MM.1S (cell line): ENCODE results near the gene ARL5B.
A peak's percentile ranks its signal among the peaks of the same experiment; 100 is the strongest.

Source experiments
- DNase-seq: peaks from one replicate; pipeline ENCODE4 v3.0.0-alpha.2; 2015
- H2AFZ ChIP-seq: fragments of 300-600 bp; sonication (generic); 2 replicates; pipeline ENCODE4 v1.6.0; 2016; ENCODE audit warnings: antibody characterized with exemption, low read length
- H3F3A ChIP-seq: fragments of 300-600 bp; sonication (generic); 2 replicates; pipeline ENCODE4 v1.6.1; 2016; ENCODE audit warnings: mild to moderate bottlenecking, antibody characterized with exemption, low read length, moderate library complexity, mixed read lengths; ENCODE audit not compliant: insufficient read depth
- H3K27ac ChIP-seq: fragments of 300-600 bp; sonication (generic); 2 replicates; pipeline ENCODE4 v1.5.1; 2016; ENCODE audit warnings: mild to moderate bottlenecking, low read length
- H3K27me3 ChIP-seq: fragments of 300-600 bp; sonication (generic); replicated peaks from 2 replicates; pipeline ENCODE4 v1.6.0; 2016; ENCODE audit warnings: low read length; ENCODE audit not compliant: insufficient read depth
- H3K36me3 ChIP-seq: fragments of 300-600 bp; sonication (generic); replicated peaks from 2 replicates; pipeline ENCODE4 v1.6.1; 2016; ENCODE audit warnings: mild to moderate bottlenecking, low read length, mixed read lengths; ENCODE audit not compliant: insufficient read depth
- H3K4me1 ChIP-seq: fragments of 300-600 bp; sonication (generic); 2 replicates; pipeline ENCODE4 v1.6.1; 2016; ENCODE audit warnings: low read length, mixed read lengths
- H3K4me2 ChIP-seq: fragments of 300-600 bp; sonication (generic); 2 replicates; pipeline ENCODE4 v1.6.0; 2016; ENCODE audit warnings: low read depth, low read length
- H3K4me3 ChIP-seq: fragments of 300-600 bp; sonication (generic); 2 replicates; pipeline ENCODE4 v1.5.1; 2016; ENCODE audit warnings: low read length, mixed read lengths
- H3K79me2 ChIP-seq: fragments of 300-600 bp; sonication (generic); 2 replicates; pipeline ENCODE4 v1.6.1; 2016; ENCODE audit warnings: mixed run types, low read length, mixed read lengths
- H3K9ac ChIP-seq: fragments of 300-600 bp; sonication (generic); 2 replicates; pipeline ENCODE4 v1.6.1; 2016; ENCODE audit warnings: low read length, mixed read lengths
- H3K9me2 ChIP-seq: fragments of 300-600 bp; sonication (generic); replicated peaks from 2 replicates; pipeline ENCODE4 v1.6.1; 2016; ENCODE audit warnings: mild to moderate bottlenecking, low read length, mixed read lengths; ENCODE audit not compliant: insufficient read depth
- H3K9me3 ChIP-seq: fragments of 300-600 bp; sonication (generic); replicated peaks from 2 replicates; pipeline ENCODE4 v1.6.1; 2016; ENCODE audit warnings: mild to moderate bottlenecking, low read length, mixed read lengths; ENCODE audit not compliant: insufficient read depth
- H4K20me1 ChIP-seq: fragments of 300-600 bp; sonication (generic); 2 replicates; pipeline ENCODE4 v1.6.1; 2016; ENCODE audit warnings: mild to moderate bottlenecking, low read length, moderate library complexity, mixed read lengths; ENCODE audit not compliant: insufficient read depth
- CTCF ChIP-seq: fragments of 300-600 bp; sonication (generic); IDR thresholded peaks from 2 replicates; pipeline ENCODE4 v1.5.1; 2016; ENCODE audit warnings: antibody characterized with exemption, low read length, mixed read lengths
- EZH2 ChIP-seq: fragments of 300-600 bp; sonication (generic); optimal IDR thresholded peaks from 2 replicates; pipeline ENCODE3; 2017; ENCODE audit warnings: low read depth, mild to moderate bottlenecking, antibody characterized with exemption, low read length, mixed read lengths
- EZH2phosphoT487 ChIP-seq: fragments of 300-600 bp; sonication (generic); IDR thresholded peaks from 2 replicates; pipeline ENCODE4 v1.6.1; 2018; ENCODE audit warnings: antibody characterized with exemption, low read length

ARL5B gene

GRCh38 chr10:18647945-18648344, 11.3 kb upstream of the ARL5B start:
- Histone ChIP-seq H3F3A (peaks cover 12% of the 10 kb centered on the region; the same call in 1 of the 2 replicates), H3K9me2 (no peaks in the 10 kb centered on the region), H3K9me3 (no peaks in the 10 kb centered on the region), H3K27ac (no peak overlapping the region), H3K36me3 (no peaks in the 10 kb centered on the region; the same call in 1 of the 2 replicates), H3K4me1 (peaks cover 11% of the 10 kb centered on the region), H4K20me1 (no peaks in the 10 kb centered on the region), H3K79me2 (peaks cover 19% of the 10 kb centered on the region), H3K4me2 (no peak overlapping the region), H3K9ac (no peak overlapping the region), H3K27me3 (no peaks in the 10 kb centered on the region), H2AFZ (no peak overlapping the region), H3K4me3 (no peak overlapping the region)
- no peak for TF ChIP-seq EZH2phosphoT487
- no peak for TF ChIP-seq CTCF
- DNase-seq: no peak

GRCh38 chr10:18649364-18649959, 9.8 kb upstream of the ARL5B start:
- TF ChIP-seq CTCF: no peak
- TF ChIP-seq EZH2phosphoT487: no peak
- no peak for TF ChIP-seq EZH2
- Histone ChIP-seq H3K9ac (peak overlapping the region; percentile 83; the same call in 1 of the 2 replicates), H3K4me1 (peaks cover 11% of the 10 kb centered on the region), H3K4me3 (no peak overlapping the region), H3K27me3 (no peaks in the 10 kb centered on the region), H3K27ac (no peak overlapping the region), H3K9me2 (no peaks in the 10 kb centered on the region), H4K20me1 (no peaks in the 10 kb centered on the region), H2AFZ (no peak overlapping the region), H3K36me3 (no peaks in the 10 kb centered on the region; the same call in 1 of the 2 replicates), H3K79me2 (peaks cover 19% of the 10 kb centered on the region), H3K4me2 (peak overlapping the region; percentile 77), H3K9me3 (no peaks in the 10 kb centered on the region), H3F3A (peaks cover 12% of the 10 kb centered on the region; the same call in 1 of the 2 replicates)
- no peak for DNase-seq

- DNase-seq: peak; percentile 18
Measured at GRCh38 chr10:18650404-18650997, 8.7 kb upstream of the ARL5B start.

More at GRCh38 chr10:18650404-18650997, 8.7 kb upstream of the ARL5B start:
- Histone ChIP-seq H3K9me3 (no peaks in the 10 kb centered on the region), H3K4me3 (peak overlapping the region; percentile 82), H2AFZ (peak overlapping the region; percentile 81), H3K9me2 (no peaks in the 10 kb centered on the region), H3K27ac (peak overlapping the region; percentile 70; the same call in 1 of the 2 replicates), H3K9ac (peak overlapping the region; percentile 83), H3K4me1 (peaks cover 11% of the 10 kb centered on the region), H3K36me3 (no peaks in the 10 kb centered on the region; the same call in 1 of the 2 replicates), H4K20me1 (no peaks in the 10 kb centered on the region), H3K4me2 (peak overlapping the region; percentile 77), H3F3A (peaks cover 12% of the 10 kb centered on the region; the same call in 1 of the 2 replicates), H3K27me3 (no peaks in the 10 kb centered on the region), H3K79me2 (peaks cover 19% of the 10 kb centered on the region)
- TF ChIP-seq EZH2 (no peak), CTCF (no peak), EZH2phosphoT487 (no peak)
